DOHH2 (cell line): ENCODE results near the gene GALNT2.

Source experiments
- EZH2phosphoT487 ChIP-seq: fragments of 200-600 bp; sonication (generic); IDR thresholded peaks from 2 replicates; pipeline ENCODE4 v1.6.1; 2017; ENCODE audit warnings: borderline replicate concordance, mild to moderate bottlenecking, antibody characterized with exemption, low read length, moderate library complexity, mixed read lengths
- TF ChIP-seq, protein P1 (sequence below): fragments of 200-600 bp; sonication (generic); IDR thresholded peaks from one replicate; pipeline ENCODE4 v1.5.1; 2014; ENCODE audit warnings: antibody characterized with exemption, mild to moderate bottlenecking, low read depth, low read length; ENCODE audit not compliant: poor library complexity, severe bottlenecking

DNA sequence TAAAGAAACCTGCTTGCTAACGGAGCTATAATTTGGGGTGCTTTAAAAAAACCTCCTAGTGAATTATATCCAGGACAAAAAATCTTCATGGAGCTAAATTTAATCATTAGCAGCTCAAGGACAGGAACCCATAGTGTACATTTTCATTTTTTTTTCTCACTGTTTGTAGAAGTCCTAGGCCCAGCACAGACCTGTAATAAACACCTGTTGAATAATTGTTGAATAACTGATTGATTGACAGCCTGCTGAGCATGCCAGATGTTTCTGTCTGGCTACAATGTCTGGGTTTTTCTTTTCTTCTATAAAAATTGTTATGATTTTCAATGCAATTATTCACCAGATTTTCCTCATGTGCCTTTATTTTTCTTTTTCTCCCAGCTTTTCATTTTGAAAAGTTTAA, 10.9 kb upstream of the GALNT2 start:
- TF ChIP-seq, protein P1, sequence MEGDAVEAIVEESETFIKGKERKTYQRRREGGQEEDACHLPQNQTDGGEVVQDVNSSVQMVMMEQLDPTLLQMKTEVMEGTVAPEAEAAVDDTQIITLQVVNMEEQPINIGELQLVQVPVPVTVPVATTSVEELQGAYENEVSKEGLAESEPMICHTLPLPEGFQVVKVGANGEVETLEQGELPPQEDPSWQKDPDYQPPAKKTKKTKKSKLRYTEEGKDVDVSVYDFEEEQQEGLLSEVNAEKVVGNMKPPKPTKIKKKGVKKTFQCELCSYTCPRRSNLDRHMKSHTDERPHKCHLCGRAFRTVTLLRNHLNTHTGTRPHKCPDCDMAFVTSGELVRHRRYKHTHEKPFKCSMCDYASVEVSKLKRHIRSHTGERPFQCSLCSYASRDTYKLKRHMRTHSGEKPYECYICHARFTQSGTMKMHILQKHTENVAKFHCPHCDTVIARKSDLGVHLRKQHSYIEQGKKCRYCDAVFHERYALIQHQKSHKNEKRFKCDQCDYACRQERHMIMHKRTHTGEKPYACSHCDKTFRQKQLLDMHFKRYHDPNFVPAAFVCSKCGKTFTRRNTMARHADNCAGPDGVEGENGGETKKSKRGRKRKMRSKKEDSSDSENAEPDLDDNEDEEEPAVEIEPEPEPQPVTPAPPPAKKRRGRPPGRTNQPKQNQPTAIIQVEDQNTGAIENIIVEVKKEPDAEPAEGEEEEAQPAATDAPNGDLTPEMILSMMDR = no peak
- no peak for TF ChIP-seq EZH2phosphoT487
